Suppressor macrophage (primary cell): ENCODE data around the gene COASY.
A peak's percentile ranks its signal among the peaks of the same experiment; 100 is the strongest.

Experiments used
- DNase-seq, 4 experiments: peaks; one replicate each; pipeline ENCODE4 v3.0.0-alpha.2; 2020 to 2022
- total RNA-seq, 17 experiments: gene quantifications; one replicate each; lab custom pipeline; 2026; ENCODE audit warnings: mixed read lengths in 6 of 17, inconsistent platforms in 3 of 17; lab: John Stamatoyannopoulos, UW

The COASY gene
- total RNA-seq = 24.8 to 72.8 (median 44.1) reads per million in 17 experiments

- peak; percentile 98 to 99 (median 98) for DNase-seq
Measured at GRCh38 chr17:42561897-42562387, at the start of gene COASY. Gene COASY (plus strand): TSS chr17:42562148. CDS start chr17:42562623, 475 bp downstream.

GRCh38 chr17:42512246-42512645 lies 49.7 kb upstream of the COASY start:
- no peak for DNase-seq

- DNase-seq = no peak
Measured at GRCh38 chr17:42512733-42513251, 49.2 kb upstream of the COASY start.

GRCh38 chr17:42513686-42514085 lies 48.3 kb upstream of the COASY start:
- DNase-seq = no peak

DNA sequence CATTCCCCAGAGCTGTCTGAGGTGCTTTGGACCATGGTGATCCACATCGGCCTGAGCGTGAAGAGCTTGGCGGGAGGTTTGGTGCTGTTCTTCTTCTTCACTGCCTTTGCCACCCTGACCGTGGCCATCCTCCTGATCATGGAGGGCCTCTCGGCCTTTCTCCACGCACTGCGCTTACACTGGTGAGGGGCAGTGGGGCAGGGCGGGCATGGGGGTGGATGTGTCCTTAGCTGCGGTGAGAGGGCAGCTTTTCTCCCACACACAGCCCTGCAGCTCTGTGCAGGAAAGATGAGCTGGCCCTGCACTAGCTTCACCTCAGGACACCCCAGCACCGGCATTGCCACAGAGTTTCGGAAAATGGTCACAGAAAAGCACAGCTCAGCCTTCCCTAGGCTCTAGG lies 47.7 kb upstream of the COASY start:
- no peak for DNase-seq

- no peak for DNase-seq
Measured at GRCh38 chr17:42514867-42515266, 47.1 kb upstream of the COASY start.

DNA sequence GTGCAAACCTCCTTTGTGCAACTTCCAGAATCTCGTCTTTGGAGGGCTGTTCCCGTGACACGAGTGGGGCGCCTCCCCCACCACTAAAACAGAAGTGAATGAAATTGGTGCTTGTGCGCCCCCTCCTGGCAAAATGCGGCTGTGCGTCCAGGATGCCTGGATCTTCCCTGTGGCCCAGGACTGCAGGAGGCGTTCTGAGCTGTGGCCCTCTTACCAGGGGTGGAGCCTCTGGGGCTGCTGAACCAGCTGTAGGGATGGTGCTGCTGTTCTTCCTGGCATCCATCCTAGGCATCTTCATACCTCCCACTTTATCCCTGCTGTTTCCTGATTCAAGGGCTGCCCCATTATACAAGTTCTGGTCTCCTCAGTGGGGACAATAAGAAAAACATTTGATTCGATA lies 44.4 kb upstream of the COASY start:
- DNase-seq = peak; percentile 94 to 99 (median 96)

GRCh38 chr17:42518046-42518754 lies 43.7 kb upstream of the COASY start:
- peak; percentile 91 to 97 (median 94) for DNase-seq

- DNase-seq = no peak
Measured at GRCh38 chr17:42518755-42519545, 43.0 kb upstream of the COASY start.

DNA sequence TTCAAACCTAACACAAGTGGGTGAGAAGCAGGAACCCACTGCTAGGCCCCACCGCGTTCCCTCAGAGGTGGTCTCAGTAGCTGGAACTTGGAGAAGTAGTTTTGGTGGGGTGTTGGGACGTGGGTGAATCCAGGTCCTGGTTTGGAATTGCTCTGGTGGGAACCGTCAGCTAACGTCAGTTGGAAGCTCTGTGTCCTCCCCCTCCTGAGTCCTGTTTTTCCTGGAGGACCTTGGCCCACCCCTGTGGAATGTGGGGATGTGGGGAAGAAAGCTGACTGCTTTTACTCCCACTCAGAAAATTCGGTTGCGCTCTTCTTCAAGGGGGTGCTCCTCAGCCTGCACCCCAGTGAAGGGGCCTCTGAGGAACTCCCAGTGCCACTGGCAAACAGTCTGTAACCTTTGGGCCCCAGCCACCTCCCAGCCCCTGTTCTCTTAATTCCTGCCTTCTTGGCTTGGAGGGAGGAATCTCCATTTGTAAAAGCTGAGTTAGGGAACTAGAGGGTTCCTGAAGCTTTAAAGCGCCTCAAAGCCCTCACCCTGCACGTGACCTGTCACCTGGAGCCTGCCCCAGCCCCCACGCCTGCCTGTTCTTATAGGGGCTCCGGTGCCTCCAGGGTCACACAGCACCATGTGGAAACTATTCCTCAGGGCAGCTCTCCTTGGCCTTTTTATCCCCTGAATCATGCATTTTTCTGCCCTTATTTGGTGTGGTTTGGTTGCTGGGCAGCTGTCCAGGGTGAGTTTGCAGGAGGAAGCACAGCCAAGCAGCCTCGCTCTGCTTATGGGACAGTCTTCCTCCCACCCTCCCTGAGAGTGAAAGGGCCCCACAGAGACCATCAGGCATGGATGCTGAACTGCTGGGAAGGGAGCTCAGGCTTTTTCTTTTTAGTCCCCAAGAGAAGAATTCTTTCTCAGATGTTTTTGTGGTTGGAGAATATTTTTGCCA lies 42.1 kb upstream of the COASY start:
- DNase-seq = peak; percentile 75 to 84 (median 82)

DNA sequence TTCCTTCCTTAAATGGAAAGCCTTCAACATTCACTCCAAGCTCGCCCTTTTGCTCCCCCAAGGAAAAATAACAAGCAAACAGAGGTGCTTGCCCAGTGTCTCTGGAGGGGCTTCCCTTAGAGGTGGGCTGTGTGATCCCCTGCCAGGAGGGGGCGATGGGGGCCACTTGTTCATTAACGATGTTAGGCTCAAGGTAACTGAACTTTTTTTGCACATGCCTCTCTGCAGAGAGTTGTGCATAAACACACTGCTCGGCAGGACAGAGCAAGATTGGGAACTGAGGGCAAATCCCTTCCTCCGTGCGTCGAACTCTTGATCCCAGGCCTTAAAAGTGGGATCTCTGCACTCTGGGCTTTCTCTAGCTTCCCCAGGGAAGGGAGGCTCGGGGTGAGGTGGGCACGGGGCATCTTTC lies 41.4 kb upstream of the COASY start:
- DNase-seq = peak in 1 of 4 experiments; percentile 39

DNA sequence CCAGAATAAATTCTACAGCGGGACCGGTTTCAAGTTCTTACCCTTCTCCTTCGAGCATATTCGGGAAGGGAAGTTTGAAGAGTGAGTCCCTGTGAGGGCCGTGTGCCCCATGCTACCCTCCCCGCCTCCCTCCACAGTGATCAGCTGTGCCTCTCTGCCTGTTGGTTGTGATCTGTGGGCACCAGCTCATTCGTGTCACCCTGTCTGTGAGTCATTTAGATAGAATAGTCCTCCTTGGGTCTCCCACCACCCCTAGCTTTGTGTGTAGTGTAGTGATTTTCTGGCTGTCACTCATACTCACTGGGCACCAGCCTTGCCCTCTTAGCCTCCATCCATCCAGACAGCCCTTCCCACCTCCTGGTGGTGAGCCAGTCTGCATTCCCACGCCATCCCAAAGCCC lies 40.9 kb upstream of the COASY start:
- peak in 2 of 4 experiments; percentile 26 to 43 for DNase-seq

GRCh38 chr17:42521666-42522262 lies 40.2 kb upstream of the COASY start:
- no peak for DNase-seq

DNA sequence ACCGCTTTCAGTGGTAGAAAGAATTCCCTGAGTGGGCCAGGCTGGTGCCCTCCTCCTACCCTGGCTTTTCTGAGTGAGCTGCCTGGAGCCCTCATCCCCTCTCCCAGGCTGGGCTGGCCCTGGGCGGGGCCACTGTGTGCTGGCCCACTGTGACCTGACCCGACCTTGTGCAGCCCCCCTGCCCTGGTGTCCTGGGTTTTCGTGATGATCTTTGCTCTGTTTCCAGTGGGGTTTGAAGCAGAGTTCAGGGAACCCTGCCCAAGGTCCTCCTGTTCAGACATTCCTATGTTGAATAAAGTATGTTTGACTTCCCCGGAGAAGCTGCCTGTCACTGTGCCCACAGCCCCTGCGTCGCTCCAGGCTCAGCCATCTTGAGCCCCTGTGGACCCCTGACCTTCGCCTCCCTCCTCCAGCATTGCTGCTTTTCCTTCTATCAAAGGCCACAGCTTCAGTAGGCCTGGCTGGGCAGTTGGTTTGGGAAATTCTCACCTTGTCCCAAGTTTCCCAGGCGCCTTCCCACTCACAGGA lies 39.6 kb upstream of the COASY start:
- no peak for DNase-seq

DNA sequence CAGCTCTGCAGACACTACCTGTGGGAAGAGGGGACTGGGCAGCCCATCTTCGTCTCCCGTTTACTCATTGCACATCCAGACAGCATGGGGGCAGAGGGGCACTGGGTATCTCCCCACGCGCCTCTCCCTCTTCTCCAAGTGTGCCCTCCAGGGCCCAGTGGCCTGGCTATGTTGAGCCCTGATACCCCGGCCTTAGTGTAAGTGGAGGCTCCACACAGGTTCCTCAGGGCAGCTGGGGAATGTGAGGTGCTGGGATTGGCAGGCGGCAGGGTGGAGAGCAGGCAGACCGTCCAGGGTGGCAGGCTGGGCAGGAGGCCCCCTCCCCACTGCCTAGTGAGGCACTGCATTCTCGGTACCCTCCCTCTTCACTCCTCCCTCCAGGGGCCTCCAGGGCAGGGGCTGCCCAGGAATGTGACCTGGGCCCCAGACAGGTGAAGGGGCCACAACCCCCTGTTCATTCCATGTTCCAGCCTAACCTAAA lies 39.1 kb upstream of the COASY start:
- DNase-seq = no peak

GRCh38 chr17:42525221-42525620 lies 36.7 kb upstream of the COASY start:
- no peak for DNase-seq

GRCh38 chr17:42526031-42526444 lies 35.9 kb upstream of the COASY start:
- DNase-seq = no peak

DNA sequence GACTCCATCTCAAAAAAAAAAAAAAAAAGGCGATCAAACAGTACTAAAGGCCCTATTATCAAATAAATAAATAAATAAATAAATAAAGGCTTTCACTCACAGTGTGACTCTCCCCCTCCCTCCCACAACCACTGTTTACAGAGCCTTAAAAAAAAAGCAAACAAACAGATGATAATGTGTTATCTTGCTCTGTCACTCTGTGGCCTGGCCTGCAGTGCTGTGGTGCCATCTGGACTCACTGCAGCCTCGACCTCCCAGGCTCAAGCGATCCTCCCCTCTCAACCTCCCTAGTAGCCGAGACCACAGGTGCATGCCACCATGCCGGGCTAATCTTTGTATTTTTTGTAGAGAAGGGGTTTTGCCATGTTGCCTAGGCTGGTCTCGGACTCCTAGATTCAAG lies 34.0 kb upstream of the COASY start:
- DNase-seq = no peak

GRCh38 chr17:42529061-42529460 lies 32.9 kb upstream of the COASY start:
- DNase-seq = peak in 3 of 4 experiments; percentile 31 to 56 (median 34)

DNA sequence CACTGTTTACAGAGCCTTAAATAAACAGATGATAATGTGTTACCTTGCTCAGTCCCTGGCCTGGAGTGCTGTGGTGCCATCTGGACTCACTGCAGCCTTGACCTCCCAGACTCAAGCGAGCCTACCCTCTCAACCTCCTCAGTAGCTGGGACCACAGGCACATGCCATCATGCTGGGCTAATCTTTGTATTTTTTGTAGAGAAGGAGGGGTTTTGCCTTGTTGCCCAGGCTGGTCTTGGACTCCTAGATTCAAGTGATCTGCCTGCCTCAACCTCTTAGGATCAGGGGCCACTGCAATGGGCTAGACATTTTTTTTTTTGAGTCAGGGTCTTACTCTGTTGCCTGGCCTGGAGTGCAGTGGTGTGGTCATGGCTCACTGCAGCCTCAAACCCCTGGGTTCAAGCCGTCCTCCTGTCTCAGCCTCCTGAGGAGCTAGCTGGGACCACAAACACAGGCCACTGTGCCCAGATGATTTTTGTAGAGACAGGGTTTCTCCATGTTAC lies 30.9 kb upstream of the COASY start:
- no peak for DNase-seq
